Right lobe of liver (tissue), 6 donors: ENCODE measurements around the gene SREBF2. TPM values are rescaled to one million over a fixed set of nuclear protein-coding genes. Genes with fewer than 3 reads are reported as not detected.
A peak's percentile ranks its signal among the peaks of the same experiment; 100 is the strongest.

Experiments
- ATAC-seq, 4 donors: fragments of 200-7000 bp; cut with Tn5 transposase; one replicate each; pipeline ENCODE4 v1.9.1; 2020; ENCODE audit warnings: mild to moderate bottlenecking in 4 of 4, moderate library complexity in 4 of 4
- DNase-seq, 3 donors: peaks; one replicate each; pipeline ENCODE4 v3.0.0-alpha.2; 2020
- H3K27ac ChIP-seq, 3 donors: fragments of 200-600 bp; one replicate each; pipeline ENCODE4 v1.8.0; 2022
- H3K27me3 ChIP-seq, 2 donors: fragments of 200-600 bp; one replicate each; pipeline ENCODE4 v1.8.0; 2022
- H3K36me3 ChIP-seq, 4 donors: fragments of 200-600 bp; sonication (generic) in 1 of 4; one replicate each; pipeline versions ENCODE4 v1.5.1 to v1.8.0; 2017 to 2022; ENCODE audit warnings: control low read depth in 1 of 4
- H3K4me1 ChIP-seq, 4 donors: fragments of 200-600 bp; sonication (generic) in 1 of 4; one replicate each; pipeline versions ENCODE4 v1.5.1 to v1.8.0; 2017 to 2022; ENCODE audit warnings: control low read depth in 1 of 4
- H3K4me3 ChIP-seq, 3 donors: fragments of 200-600 bp; one replicate each; pipeline ENCODE4 v1.8.0; 2022
- H3K9me3 ChIP-seq, 4 donors: fragments of 200-600 bp; sonication (generic) in 1 of 4; one replicate each; pipeline versions ENCODE4 v1.5.1 to v1.8.0; 2017 to 2022; ENCODE audit warnings: control low read depth in 1 of 4
- POLR2A ChIP-seq: fragments of 450-650 bp; IDR thresholded peaks from one replicate; pipeline ENCODE4 v1.6.1; 2017; ENCODE audit warnings: antibody characterized with exemption, mild to moderate bottlenecking
- whole genome bisulfite sequencing: methylation state at CpG from one replicate; pipeline ENCODE4 v1.1.6; 2018; ENCODE audit warnings: low coverage, low lambda C conversion rate; ENCODE audit not compliant: insufficient coverage; ENCODE audit errors: missing lambda C conversion rate; 5-methylcytosine and 5-hydroxymethylcytosine counted together
- intact Hi-C, 2 donors: fragments of 100-400 bp; cut with DNase I; formaldehyde crosslinking; loops; one replicate each; pipeline versions ENCODE4 v1.11.2 to v1.14.1; 2022
- total RNA-seq, 6 experiments: library from RNA; depleted of rRNA in 2 of 6; stranded (reverse); fragments of >200 nt in 2 of 6; fragmentation: NEBNext Ultra II Directional in 3 of 6; extraction: Animal tissue kit (Norgen Biotek cat#: 25700) in 3 of 6; gene quantifications; one replicate each; pipeline versions ENCODE4 v1.1.0 to v1.2.4, GENCODE V29; 2016 to 2023
- TF ChIP-seq, protein P1 (sequence below), 4 donors: fragments of 200-600 bp in 3 of 4; fragments of 450-650 bp in 1 of 4; IDR thresholded peaks; one replicate each; pipeline versions ENCODE4 v1.5.1 to v1.8.0; 2016 to 2022; ENCODE audit warnings: antibody characterized with exemption in 4 of 4, mild to moderate bottlenecking in 2 of 4
- donor health status: DM: no; HTN: yes; CAD: no.
- donor health status: DM: no; HTN: no; CAD: no.
- donor health status: DM: no; HTN: no; CAD: no.
- donor health status: DM: no; HTN: yes; CAD: no.
- donor health status: DM: no; HTN: yes; CAD: no.

SREBF2 gene
- total RNA-seq, 6 experiments from 2014 or later: 26.7 to 63.4 (median 37.2) TPM

- no peaks in the 10 kb centered on the region for H3K36me3 ChIP-seq
- no peak overlapping the region for H3K27ac ChIP-seq
- intact Hi-C loops: no loop called here
- no peaks in the 10 kb centered on the region for H3K9me3 ChIP-seq
- H3K4me3 ChIP-seq: no peak overlapping the region
- 56% methylated on average over 8 of the region's 10 CpGs for WGBS
- H3K4me1 ChIP-seq: peaks cover 0 to 53% (median 21%) of the 10 kb centered on the region in 4 donors
- H3K27me3 ChIP-seq: no peaks in the 10 kb centered on the region
- ATAC-seq: no peak
- no peak for DNase-seq
- TF ChIP-seq, protein P1, sequence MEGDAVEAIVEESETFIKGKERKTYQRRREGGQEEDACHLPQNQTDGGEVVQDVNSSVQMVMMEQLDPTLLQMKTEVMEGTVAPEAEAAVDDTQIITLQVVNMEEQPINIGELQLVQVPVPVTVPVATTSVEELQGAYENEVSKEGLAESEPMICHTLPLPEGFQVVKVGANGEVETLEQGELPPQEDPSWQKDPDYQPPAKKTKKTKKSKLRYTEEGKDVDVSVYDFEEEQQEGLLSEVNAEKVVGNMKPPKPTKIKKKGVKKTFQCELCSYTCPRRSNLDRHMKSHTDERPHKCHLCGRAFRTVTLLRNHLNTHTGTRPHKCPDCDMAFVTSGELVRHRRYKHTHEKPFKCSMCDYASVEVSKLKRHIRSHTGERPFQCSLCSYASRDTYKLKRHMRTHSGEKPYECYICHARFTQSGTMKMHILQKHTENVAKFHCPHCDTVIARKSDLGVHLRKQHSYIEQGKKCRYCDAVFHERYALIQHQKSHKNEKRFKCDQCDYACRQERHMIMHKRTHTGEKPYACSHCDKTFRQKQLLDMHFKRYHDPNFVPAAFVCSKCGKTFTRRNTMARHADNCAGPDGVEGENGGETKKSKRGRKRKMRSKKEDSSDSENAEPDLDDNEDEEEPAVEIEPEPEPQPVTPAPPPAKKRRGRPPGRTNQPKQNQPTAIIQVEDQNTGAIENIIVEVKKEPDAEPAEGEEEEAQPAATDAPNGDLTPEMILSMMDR (IDR thresholded peaks at IDR 0.05): no peak
- TF ChIP-seq POLR2A: no peak
Measured at GRCh38 chr22:41846268-41846987, 13.5 kb downstream of the SREBF2 start.

GRCh38 chr22:41847300-41847699 lies 14.4 kb downstream of the SREBF2 start:
- no peaks in the 10 kb centered on the region for H3K9me3 ChIP-seq
- 35% methylated on average over 2 of the region's 2 CpGs for WGBS
- intact Hi-C loops: no loop called here
- DNase-seq (no peak), ATAC-seq (peak in 1 of 4 donors; percentile 8)
- TF ChIP-seq POLR2A: no peak
- TF ChIP-seq, protein P1 (IDR thresholded peaks at IDR 0.05): no peak
- no peaks in the 10 kb centered on the region for H3K36me3 ChIP-seq
- H3K4me3 ChIP-seq: no peak overlapping the region
- H3K4me1 ChIP-seq: peaks cover 0 to 44% (median 15%) of the 10 kb centered on the region in 4 donors
- H3K27ac ChIP-seq: no peak overlapping the region
- no peaks in the 10 kb centered on the region for H3K27me3 ChIP-seq

- Histone ChIP-seq H3K27ac (no peak overlapping the region), H3K36me3 (no peaks in the 10 kb centered on the region), H3K4me3 (no peak overlapping the region), H3K27me3 (no peaks in the 10 kb centered on the region), H3K9me3 (no peaks in the 10 kb centered on the region), H3K4me1 (peaks cover 0 to 33% (median 9%) of the 10 kb centered on the region in 4 donors)
- ATAC-seq (peak; percentile 55 to 66 (median 62)), DNase-seq (peak in 1 of 3 donors; percentile 42)
- intact Hi-C loops: no loop called here
- 58% methylated on average over 4 of the region's 5 CpGs for WGBS
- TF ChIP-seq, protein P1 (IDR thresholded peaks at IDR 0.05): no peak
- TF ChIP-seq POLR2A: no peak
Measured at GRCh38 chr22:41848468-41848867, 15.6 kb downstream of the SREBF2 start.

DNA sequence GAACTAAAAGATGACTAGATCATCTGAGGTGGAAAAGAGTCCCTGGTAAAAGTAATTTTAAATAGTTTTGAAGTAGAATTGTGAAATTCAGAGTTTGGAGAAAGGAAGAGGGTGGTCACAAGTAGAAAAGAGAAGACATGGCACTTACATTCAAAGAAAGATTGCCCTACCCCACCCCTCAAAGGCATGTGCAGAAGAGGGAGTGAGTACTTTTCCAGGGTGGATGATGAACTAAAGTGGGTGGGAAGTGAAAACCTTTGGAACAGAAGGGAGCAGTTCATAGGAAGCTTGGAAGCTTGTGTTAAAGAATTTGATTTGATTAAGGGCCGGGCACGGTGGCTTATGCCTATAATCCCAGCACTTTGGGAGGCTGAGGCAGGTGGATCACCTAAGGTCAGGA lies 23.6 kb downstream of the SREBF2 start:
- intact Hi-C loops: no loop called here
- DNase-seq (no peak), ATAC-seq (no peak)
- Histone ChIP-seq H3K4me3 (no peak overlapping the region), H3K27me3 (no peaks in the 10 kb centered on the region), H3K36me3 (peaks cover 0 to 5% (median 0%) of the 10 kb centered on the region in 4 donors), H3K27ac (no peak overlapping the region), H3K9me3 (no peaks in the 10 kb centered on the region), H3K4me1 (peaks cover 0 to 2% (median 0%) of the 10 kb centered on the region in 4 donors)
- TF ChIP-seq, protein P1 (IDR thresholded peaks at IDR 0.05): no peak
- no peak for TF ChIP-seq POLR2A
- 83% methylated on average over 2 of the region's 2 CpGs for WGBS
